HG03135 (cell line): ENCODE results near the gene IRX2.

ENCODE experiments used
- ATAC-seq: cut with Tn5 transposase; IDR thresholded peaks from one replicate; pipeline ENCODE4 v1.9.1; 2021; ENCODE audit warnings: mild to moderate bottlenecking, moderate library complexity; ENCODE audit not compliant: unreplicated experiment

IRX2 gene

GRCh38 chr5:2742921-2743679 lies 8.4 kb downstream of the IRX2 start:
- ATAC-seq = no peak

- no peak for ATAC-seq
Measured at GRCh38 chr5:2741956-2742355, 9.5 kb downstream of the IRX2 start.

- no peak for ATAC-seq
Measured at GRCh38 chr5:2740876-2741555, 10.5 kb downstream of the IRX2 start.

- no peak for ATAC-seq
Measured at GRCh38 chr5:2740051-2740875, 11.2 kb downstream of the IRX2 start.

GRCh38 chr5:2739360-2740050 lies 12.0 kb downstream of the IRX2 start:
- no peak for ATAC-seq

- no peak for ATAC-seq
Measured at GRCh38 chr5:2738700-2739359, 12.6 kb downstream of the IRX2 start.

GRCh38 chr5:2738156-2738699 lies 13.2 kb downstream of the IRX2 start:
- ATAC-seq = no peak

- ATAC-seq = no peak
Measured at GRCh38 chr5:2737273-2738155, 14.0 kb downstream of the IRX2 start.

- no peak for ATAC-seq
Measured at GRCh38 chr5:2736872-2737271, 14.6 kb downstream of the IRX2 start.

- no peak for ATAC-seq
Measured at GRCh38 chr5:2735996-2736395, 15.5 kb downstream of the IRX2 start.

GRCh38 chr5:2732850-2733249 lies 18.6 kb downstream of the IRX2 start:
- no peak for ATAC-seq

- ATAC-seq = no peak
Measured at GRCh38 chr5:2732004-2732403, 19.5 kb downstream of the IRX2 start.

GRCh38 chr5:2729189-2729588 lies 22.3 kb downstream of the IRX2 start:
- no peak for ATAC-seq

GRCh38 chr5:2727550-2727949 lies 23.9 kb downstream of the IRX2 start:
- no peak for ATAC-seq

GRCh38 chr5:2725980-2726765 lies 25.3 kb downstream of the IRX2 start:
- no peak for ATAC-seq

GRCh38 chr5:2724831-2725230 lies 26.6 kb downstream of the IRX2 start:
- ATAC-seq = no peak

- no peak for ATAC-seq
Measured at GRCh38 chr5:2724031-2724581, 27.4 kb downstream of the IRX2 start.

- no peak for ATAC-seq
Measured at GRCh38 chr5:2722901-2723300, 28.6 kb downstream of the IRX2 start.
